ENCODE results near the gene GPC1. TPM values are rescaled to one million over a fixed set of nuclear protein-coding genes. Genes with fewer than 3 reads are reported as not detected.
"Not testable (repeated sequence)": the region's sequence is repeated elsewhere in the genome, so short reads cannot be mapped to it uniquely, and the experiment has no call there.

GPC1 gene
- total RNA-seq, 1 donor from 2014 or later, result 5.9 TPM

DNA sequence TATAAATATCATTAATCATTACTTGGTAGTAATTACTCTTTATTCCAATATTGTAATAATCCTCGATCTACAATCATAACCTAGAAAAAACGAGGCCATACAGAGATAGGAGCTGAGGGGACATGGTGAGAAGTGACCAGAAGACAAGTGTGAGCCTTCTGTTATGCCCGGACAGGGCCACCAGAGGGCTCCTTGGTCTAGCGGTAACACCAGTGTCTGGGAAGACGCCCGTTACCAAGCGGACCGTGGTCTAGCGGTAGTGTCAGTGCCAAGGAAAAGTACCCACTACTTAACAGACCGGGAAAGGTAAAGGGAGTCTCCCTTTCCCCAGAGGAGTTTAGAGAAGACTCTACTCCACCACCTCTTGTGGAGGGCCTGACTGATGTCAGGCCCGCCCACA is 59.5 kb downstream of the GPC1 start:
- H3K4me1 Mint-ChIP-seq, H3K27me3 Mint-ChIP-seq: not testable (repeated sequence)

DNA sequence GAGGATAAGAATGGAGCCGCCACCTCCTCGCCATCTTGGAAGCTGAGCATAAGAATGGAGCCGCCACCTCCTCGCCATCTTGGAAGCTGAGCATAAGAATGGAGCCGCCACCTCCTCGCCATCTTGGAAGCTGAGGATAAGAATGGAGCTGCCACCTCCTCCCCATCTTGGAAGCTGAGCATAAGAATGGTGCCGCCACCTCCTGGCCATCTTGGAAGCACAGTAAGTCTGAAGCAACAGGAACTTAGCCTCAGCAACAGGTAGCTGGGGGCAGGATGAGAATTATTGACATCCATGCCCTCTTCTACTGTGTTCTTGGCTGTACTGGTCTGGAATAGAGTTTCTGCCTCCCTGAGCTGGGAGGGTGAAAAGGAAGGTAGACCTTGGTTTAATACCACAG is 61.6 kb downstream of the GPC1 start:
- Mint-ChIP-seq H3K36me3 (ENCODE audit: low read depth) (peaks cover 26% of the 10 kb centered on the region), H3K9me3 (peaks cover 12% of the 10 kb centered on the region)
- H3K4me3 Mint-ChIP-seq; H3K4me1 Mint-ChIP-seq; H3K27ac Mint-ChIP-seq; DNase-seq; intact Hi-C loops (cut with micrococcal nuclease); H3K27me3 Mint-ChIP-seq: not testable (repeated sequence)

More for the DNA sequence above, 59.5 kb downstream of the GPC1 start:
- intact Hi-C loops (cut with micrococcal nuclease); DNase-seq; H3K4me3 Mint-ChIP-seq; H3K27ac Mint-ChIP-seq: not testable (repeated sequence)
- Mint-ChIP-seq H3K9me3 (peaks cover 23% of the 10 kb centered on the region), H3K36me3 (ENCODE audit: low read depth) (peaks cover 26% of the 10 kb centered on the region)

DNA sequence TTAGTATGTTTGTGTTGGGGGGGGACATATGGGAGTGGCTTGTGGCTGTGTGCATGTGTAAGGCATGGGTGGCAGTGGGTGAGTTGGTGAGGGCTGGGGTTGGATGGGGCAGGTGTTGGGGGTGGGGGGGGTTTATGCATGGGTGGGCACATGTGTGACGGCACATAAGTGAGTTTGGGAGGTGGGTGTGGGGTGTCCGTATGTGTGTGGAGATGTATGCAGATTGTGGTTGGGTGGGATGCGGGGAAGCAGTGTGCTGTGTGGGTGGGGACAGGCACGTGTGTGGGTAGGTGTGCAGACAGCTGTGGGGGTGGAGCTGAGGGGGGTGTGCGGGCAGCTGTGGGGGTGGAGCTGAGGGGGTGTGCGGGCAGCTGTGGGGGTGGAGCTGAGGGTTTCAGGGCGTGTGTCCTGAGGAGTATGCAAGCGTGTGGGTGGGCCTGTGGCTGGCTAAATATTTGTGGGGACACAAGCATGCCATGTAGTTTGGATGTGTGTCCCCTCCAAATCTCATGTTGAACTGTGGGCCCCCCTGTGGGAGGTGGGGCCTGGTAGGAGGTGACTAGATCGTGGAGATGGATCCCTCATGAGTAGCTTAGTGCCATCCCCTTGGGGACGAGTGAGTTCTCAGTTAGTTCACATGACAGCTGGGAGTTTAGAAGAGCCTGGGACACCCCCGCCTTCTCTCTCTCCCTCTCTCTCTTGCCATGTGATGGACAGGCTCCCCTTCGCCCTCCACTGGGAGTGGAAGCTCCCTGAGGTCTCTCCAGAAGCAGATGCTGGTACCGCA is 62.9 kb downstream of the GPC1 start:
- intact Hi-C loops (cut with micrococcal nuclease), result no loop called here
- H3K4me3 Mint-ChIP-seq, result no peak overlapping the region
- H3K36me3 Mint-ChIP-seq (ENCODE audit: low read depth), result peaks cover 24% of the 10 kb centered on the region
- DNase-seq, result no peak
- no peaks in the 10 kb centered on the region for H3K27me3 Mint-ChIP-seq
- H3K27ac Mint-ChIP-seq, result no peak overlapping the region
- peaks cover 10% of the 10 kb centered on the region for H3K9me3 Mint-ChIP-seq
- peaks cover 2% of the 10 kb centered on the region for H3K4me1 Mint-ChIP-seq

DNA sequence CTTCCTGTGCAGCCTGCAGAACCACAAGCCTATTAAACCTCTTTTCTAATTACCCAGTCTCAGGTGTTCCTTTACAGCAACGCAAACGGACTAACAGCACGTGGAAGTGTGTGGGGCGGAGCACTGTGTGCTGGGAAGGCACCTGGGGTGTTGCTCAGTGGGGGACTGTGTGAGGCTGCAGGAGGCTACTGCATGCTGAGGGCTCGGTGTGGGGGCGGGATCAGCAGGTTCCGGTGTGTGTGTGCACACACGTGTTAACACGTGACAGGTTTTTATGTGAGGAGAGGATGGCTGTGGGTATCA is 63.4 kb downstream of the GPC1 start:
- H3K27me3 Mint-ChIP-seq, result no peaks in the 10 kb centered on the region
- DNase-seq, result no peak
- intact Hi-C loops (cut with micrococcal nuclease), result no loop called here
- peaks cover 21% of the 10 kb centered on the region for H3K36me3 Mint-ChIP-seq (ENCODE audit: low read depth)
- H3K4me3 Mint-ChIP-seq, result no peak overlapping the region
- no peak overlapping the region for H3K27ac Mint-ChIP-seq
- peaks cover 2% of the 10 kb centered on the region for H3K4me1 Mint-ChIP-seq
- H3K9me3 Mint-ChIP-seq, result peaks cover 6% of the 10 kb centered on the region

- H3K4me3 Mint-ChIP-seq, result no peak overlapping the region
- intact Hi-C loops (cut with micrococcal nuclease), result no loop called here
- H3K36me3 Mint-ChIP-seq (ENCODE audit: low read depth), result peaks cover 20% of the 10 kb centered on the region
- peaks cover 6% of the 10 kb centered on the region for H3K9me3 Mint-ChIP-seq
- no peak for DNase-seq
- no peaks in the 10 kb centered on the region for H3K27me3 Mint-ChIP-seq
- H3K27ac Mint-ChIP-seq, result no peak overlapping the region
- H3K4me1 Mint-ChIP-seq, result peaks cover 2% of the 10 kb centered on the region
Measured at GRCh38 chr2:240499309-240500301, 64.1 kb downstream of the GPC1 start.

DNA sequence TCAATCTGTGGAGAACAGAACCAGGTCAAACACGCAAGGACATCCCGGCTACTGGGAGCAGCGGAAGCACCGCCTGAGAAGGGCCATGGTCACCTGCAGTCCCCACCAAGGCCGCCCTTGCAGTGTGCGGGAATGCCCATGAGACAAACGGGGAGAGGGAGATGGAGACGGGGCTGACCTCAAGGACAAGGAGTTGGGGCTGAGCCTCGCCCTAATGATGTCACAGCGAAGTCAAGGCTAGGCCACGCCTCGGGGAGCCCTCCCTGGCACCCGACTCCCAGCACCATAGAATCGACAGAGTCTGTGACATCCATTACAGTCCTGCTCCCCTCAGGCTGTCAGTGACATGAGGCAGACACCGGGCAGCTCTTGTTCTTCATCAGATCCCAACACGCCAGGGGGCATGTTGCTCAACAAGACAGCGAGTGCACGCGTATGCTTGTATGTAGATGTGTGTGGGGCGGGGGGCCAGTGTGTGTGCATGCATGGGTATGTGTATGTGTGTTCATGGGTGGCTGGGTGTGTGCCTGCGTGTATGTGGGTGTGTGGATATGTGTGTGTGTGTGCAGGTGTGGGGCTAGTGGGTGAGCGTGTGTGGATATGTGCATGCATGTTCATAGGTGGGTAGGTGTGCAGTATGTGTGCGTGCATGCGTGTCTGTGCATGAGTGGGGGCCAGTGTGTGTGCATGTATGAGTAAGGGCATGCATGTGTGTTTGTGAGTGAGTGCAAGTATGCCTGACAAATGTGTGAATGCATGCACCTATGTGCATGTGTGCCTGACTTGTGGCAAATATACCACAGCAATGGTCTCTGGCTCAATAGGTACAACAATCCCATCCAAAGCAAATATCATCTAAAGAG is 65.3 kb downstream of the GPC1 start:
- Mint-ChIP-seq H3K36me3 (ENCODE audit: low read depth) (peaks cover 14% of the 10 kb centered on the region), H3K9me3 (peaks cover under 1% of the 10 kb centered on the region), H3K27ac (no peak overlapping the region), H3K27me3 (no peaks in the 10 kb centered on the region), H3K4me1 (peaks cover 2% of the 10 kb centered on the region), H3K4me3 (no peak overlapping the region)
- no peak for DNase-seq
- intact Hi-C loops (cut with micrococcal nuclease), result no loop called here

DNA sequence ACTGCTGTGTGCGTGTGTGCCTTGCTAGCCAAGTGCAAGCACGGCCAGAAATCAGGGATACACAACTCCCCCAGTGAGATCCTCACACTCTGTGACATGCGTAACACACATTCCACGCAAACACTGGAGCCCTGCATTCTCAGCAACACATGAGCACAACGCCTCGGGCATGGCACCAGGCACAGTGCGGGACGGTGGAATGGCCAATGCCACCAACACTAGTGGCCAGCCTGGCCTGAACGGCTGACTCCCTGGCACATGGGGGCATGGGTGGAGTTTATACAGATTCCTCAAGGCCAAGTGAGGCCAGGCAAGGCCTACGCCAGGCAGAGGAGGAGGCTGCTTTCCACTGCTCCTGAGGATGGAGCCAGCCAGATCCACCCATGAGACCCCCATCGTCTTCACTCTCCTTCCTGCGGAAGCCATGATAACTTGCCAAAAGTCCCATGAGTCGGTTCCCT is 66.1 kb downstream of the GPC1 start:
- intact Hi-C loops (cut with micrococcal nuclease), result no loop called here
- Mint-ChIP-seq H3K4me3 (no peak overlapping the region), H3K27me3 (no peaks in the 10 kb centered on the region), H3K36me3 (ENCODE audit: low read depth) (peaks cover 8% of the 10 kb centered on the region), H3K27ac (no peak overlapping the region), H3K4me1 (peaks cover 2% of the 10 kb centered on the region), H3K9me3 (no peaks in the 10 kb centered on the region)
- DNase-seq, result no peak

DNA sequence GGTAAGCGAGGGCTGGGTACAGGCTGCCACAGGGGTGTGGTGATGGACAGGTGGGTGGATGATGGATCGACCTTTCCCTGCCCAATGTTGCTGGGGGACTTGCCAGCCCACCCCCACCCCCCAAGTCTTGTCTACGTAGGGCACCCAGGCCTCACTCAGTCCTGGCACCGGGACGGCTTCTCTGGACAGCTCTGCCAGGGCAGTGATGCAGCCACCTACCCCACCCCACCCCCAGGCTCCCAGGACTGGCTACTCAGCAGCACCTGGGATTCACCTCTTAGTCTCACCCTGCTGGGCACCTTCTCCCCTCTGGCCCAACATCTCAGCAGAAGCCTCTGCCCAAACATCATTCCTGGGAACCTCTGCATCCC is 66.6 kb downstream of the GPC1 start:
- no peak for DNase-seq
- Mint-ChIP-seq H3K36me3 (ENCODE audit: low read depth) (peaks cover 8% of the 10 kb centered on the region), H3K4me1 (peaks cover 2% of the 10 kb centered on the region), H3K27ac (no peak overlapping the region), H3K9me3 (no peaks in the 10 kb centered on the region), H3K4me3 (no peak overlapping the region), H3K27me3 (no peaks in the 10 kb centered on the region)
- intact Hi-C loops (cut with micrococcal nuclease), result no loop called here

GRCh38 chr2:240502430-240503121 is 67.1 kb downstream of the GPC1 start:
- no peak for DNase-seq
- Mint-ChIP-seq H3K27me3 (no peaks in the 10 kb centered on the region), H3K4me3 (no peak overlapping the region), H3K4me1 (peaks cover 2% of the 10 kb centered on the region), H3K9me3 (no peaks in the 10 kb centered on the region), H3K27ac (no peak overlapping the region), H3K36me3 (ENCODE audit: low read depth) (peaks cover 8% of the 10 kb centered on the region)
- intact Hi-C loops (cut with micrococcal nuclease), result no loop called here

DNA sequence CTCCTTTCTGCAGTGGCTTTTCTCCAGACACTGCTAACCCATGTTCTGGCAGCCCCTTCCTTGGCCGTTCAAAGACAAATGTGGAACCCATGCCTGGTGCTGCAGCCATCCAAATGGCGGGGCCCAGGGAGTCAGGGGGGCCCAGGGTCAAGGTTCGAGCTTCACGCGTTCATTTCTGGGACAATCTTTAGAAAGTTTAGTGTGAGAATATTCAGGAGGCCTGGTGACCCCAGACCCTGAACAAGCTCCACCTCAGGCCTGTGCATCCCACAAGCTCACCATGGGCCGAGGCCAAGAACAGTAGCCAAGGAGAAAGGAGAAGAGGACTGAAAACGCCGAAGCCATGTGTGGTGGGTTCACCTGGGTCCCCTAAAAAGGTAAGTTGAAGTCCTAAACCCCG is 67.9 kb downstream of the GPC1 start:
- Mint-ChIP-seq H3K36me3 (ENCODE audit: low read depth) (peaks cover 4% of the 10 kb centered on the region), H3K4me1 (no peaks in the 10 kb centered on the region), H3K4me3 (no peak overlapping the region), H3K27ac (no peak overlapping the region), H3K9me3 (no peaks in the 10 kb centered on the region), H3K27me3 (no peaks in the 10 kb centered on the region)
- no peak for DNase-seq
- intact Hi-C loops (cut with micrococcal nuclease), result no loop called here

- no peak overlapping the region for H3K27ac Mint-ChIP-seq
- H3K9me3 Mint-ChIP-seq, result no peaks in the 10 kb centered on the region
- DNase-seq, result no peak
- intact Hi-C loops (cut with micrococcal nuclease), result no loop called here
- no peaks in the 10 kb centered on the region for H3K27me3 Mint-ChIP-seq
- peaks cover 4% of the 10 kb centered on the region for H3K36me3 Mint-ChIP-seq (ENCODE audit: low read depth)
- H3K4me3 Mint-ChIP-seq, result no peak overlapping the region
- no peaks in the 10 kb centered on the region for H3K4me1 Mint-ChIP-seq
Measured at GRCh38 chr2:240503848-240504247, 68.4 kb downstream of the GPC1 start.

DNA sequence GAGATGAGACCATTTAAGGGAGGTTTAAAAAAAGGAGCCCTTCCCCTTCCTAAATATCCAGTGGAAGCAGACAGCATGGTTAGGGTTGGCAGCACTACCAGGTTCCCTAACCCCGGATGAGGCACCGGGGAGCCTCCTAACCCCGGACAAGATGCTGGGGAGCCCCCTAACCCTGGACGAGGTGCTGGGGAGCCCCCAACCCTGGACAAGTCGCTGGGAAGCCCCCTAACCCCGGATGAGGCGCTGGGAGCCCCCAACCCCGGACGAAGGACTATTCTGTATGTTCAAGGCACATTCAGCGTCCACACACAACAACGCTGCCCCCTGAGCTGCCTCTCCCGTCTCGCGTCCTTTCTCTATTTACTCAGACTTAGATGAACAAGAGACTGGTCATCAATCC is 70.4 kb downstream of the GPC1 start:
- no peak for DNase-seq
- Mint-ChIP-seq H3K36me3 (ENCODE audit: low read depth) (peaks cover 6% of the 10 kb centered on the region), H3K4me1 (no peaks in the 10 kb centered on the region), H3K27ac (no peak overlapping the region), H3K4me3 (no peak overlapping the region), H3K9me3 (no peaks in the 10 kb centered on the region), H3K27me3 (no peaks in the 10 kb centered on the region)
- intact Hi-C loops (cut with micrococcal nuclease), result no loop called here

DNA sequence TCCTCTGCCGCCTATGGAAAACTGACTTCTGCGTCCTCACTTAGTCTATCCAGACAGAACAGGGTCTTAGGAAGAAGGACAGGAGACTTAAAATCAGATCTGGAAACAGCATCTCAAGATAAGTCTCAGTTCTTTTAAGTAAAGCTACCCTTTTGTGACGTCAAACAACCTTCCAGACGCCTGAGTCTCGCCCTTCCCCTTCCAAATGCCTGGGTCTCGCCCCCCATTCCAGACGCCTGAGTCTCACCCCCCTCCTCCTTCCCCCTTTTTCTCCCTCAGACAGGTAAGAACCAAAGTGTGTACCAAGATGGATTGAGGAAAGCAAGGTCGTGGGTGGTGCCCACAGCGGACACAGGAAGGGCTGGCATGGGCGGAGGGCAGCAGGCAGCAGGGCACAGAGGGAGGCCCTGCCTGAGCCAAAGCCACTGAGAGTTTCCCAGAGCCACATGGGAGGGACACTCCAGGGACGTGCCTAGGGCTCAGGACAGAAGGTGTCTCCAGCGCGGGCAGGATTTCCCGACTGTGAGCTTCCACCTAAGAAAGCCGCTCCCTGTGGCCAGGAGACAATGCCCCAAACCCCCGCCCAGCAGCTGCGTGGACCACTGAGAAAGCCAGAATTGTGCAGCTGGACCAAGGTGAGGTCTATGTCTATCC is 71.1 kb downstream of the GPC1 start:
- intact Hi-C loops (cut with micrococcal nuclease), result no loop called here
- H3K4me1 Mint-ChIP-seq, result no peaks in the 10 kb centered on the region
- H3K36me3 Mint-ChIP-seq (ENCODE audit: low read depth), result peaks cover 6% of the 10 kb centered on the region
- no peak overlapping the region for H3K27ac Mint-ChIP-seq
- no peaks in the 10 kb centered on the region for H3K9me3 Mint-ChIP-seq
- DNase-seq, result no peak
- no peak overlapping the region for H3K4me3 Mint-ChIP-seq
- H3K27me3 Mint-ChIP-seq, result no peaks in the 10 kb centered on the region
